Activated naive CD8-positive, alpha-beta T cell treated with anti-CD3 and anti-CD28 coated beads, Interleukin-2, amount 50 U/mL, for 16 hours (primary cell): Measurements from ENCODE around the gene ZNF185.
"Not testable (repeated sequence)": the region's sequence is repeated elsewhere in the genome, so short reads cannot be mapped to it uniquely, and the experiment has no call there.

Source experiments
- DNase-seq: peaks from one replicate; pipeline ENCODE4 v3.0.0-alpha.2; 2020; ENCODE audit warnings: low read depth, low spot score

The ZNF185 gene

GRCh38 chrX:152895121-152895520 lies 2.7 kb upstream of the ZNF185 start:
- DNase-seq: no peak

DNA sequence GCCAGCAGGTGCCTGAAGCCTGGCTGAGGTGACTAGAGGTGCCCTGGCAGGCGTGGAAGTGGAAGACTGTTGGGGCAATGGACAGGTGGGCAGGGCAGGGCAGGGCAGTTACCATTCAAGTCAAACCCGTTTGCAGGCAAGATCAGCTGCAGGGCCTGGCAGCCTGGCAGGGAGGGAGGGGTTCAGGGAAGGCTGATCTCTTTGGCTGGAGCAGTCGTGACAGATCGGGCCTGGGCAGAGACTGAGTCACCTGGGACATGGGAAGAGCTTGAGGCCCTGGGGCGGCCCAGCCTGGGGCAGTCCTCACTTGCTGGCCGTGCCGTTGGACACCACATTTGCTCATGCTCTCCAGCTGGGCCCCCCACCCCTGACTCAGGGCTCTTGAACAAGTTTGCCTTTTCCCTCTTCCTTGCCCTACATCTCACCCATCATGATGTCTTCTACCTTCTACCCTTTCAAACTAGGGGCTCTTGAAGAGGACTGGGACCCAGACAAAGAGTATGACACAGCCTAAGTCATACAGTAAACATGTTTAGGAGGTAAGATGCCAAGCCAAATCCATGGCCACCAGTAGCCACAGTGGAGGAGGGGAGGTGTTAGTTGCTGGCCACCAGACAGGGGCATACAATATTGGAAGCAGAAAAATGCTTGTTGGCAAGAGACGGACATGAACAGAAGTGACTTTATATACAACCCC lies 2.0 kb upstream of the ZNF185 start:
- DNase-seq: no peak

DNA sequence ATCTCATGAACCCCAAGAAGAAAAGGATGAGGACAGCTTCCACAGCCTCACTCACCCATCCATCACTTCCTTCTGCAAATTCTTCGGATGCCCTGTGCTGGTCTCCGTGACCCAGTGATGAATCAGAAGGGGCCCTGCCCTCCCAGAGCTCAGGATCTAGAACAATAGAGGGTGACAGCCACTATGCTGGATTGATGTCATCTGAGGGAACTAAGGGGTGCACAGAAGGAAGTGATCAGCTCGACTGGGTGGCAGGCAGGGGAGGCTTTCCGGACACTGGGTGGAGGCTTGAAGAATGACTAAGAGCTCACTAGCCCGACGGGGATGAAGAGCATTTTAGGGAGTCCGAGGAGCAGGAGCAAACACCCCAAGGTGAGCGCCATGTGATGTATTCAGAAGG lies 1.4 kb upstream of the ZNF185 start:
- no peak for DNase-seq

- no peak for DNase-seq
Observed at GRCh38 chrX:152898442-152898841, 575 bp downstream of the ZNF185 start.

GRCh38 chrX:152899111-152899873 lies 1.4 kb downstream of the ZNF185 start:
- no peak for DNase-seq

- DNase-seq: no peak
Observed at GRCh38 chrX:152899874-152900719, 2.2 kb downstream of the ZNF185 start.

DNA sequence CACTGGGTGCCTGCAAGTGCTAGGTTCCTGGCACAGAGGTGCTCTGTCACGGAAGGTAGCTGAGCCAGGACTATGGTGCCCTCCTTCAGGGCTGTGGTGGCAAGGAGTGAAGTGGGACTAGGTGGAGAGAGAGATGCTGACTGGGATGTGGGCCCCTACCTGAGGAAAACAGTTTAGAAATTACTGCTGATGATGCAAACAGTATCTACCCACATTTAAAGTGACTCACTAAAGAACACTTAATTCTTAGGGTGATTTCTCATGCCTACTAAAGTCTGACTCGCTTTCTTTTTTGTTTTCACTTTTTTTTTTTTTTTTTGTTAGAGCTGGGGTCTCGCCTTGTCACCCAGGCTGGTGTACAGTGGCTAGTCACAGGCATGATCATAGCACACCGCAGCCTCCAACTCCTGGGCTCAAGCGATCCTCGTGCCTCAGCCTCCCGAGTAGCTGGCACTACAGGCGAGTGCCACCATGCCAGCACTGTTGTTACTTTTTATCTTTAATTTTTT lies 3.1 kb downstream of the ZNF185 start:
- DNase-seq: no peak

DNA sequence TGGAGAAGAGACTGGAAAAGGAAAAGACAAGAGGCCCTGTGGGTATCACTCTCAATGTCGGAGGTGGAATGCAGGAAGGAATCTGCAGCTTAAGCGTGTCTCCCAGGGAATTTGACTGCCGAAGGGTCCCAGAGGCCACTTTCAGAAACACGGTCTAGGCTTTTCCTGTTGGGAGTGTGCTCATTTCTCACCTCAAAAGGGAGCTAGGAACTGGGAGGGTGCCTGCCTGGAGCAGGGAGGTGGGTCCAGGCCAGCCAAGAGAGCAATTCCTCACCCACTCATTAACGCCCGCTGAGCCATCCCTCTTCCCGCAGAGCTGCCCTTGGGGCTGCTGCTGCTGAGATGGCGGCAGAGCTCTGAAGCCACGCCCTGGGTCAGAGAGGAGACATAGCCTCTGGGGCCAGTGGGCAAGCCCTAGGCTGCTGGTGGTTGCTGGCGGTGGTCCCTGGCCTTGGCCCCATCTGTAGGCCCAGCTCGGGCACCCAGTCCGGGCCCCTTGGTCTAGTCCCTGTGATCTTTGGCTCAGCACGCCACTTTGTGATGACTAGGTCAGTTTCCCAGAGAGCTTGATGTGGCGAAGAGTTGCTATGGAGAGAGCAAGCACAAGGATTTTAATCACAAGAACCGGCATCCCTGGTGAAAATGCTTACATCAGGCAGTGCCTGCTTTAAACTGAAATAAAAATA lies 4.1 kb downstream of the ZNF185 start:
- DNase-seq: no peak

- no peak for DNase-seq
Observed at GRCh38 chrX:152902502-152902820, 4.6 kb downstream of the ZNF185 start.

DNA sequence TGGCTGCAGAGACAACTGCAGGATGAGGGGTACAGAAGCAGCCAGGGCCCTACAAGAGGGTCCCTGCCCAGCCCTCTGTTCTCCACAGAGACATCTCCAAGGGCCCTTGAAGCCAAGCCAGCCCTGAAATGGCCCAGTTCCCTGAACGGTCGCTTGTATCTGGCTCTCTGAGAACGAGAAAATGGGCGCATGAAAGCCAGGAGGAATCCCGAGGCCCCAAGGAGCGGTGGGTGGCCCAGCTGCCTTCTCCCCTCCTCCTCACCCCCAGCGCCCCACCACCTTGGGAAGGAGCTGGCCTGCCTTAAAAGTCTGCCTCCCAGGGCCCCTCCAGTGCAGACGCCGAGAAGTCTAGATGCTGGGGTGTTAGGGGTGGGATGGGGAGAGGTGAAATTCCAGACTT lies 5.7 kb downstream of the ZNF185 start:
- DNase-seq: no peak

DNA sequence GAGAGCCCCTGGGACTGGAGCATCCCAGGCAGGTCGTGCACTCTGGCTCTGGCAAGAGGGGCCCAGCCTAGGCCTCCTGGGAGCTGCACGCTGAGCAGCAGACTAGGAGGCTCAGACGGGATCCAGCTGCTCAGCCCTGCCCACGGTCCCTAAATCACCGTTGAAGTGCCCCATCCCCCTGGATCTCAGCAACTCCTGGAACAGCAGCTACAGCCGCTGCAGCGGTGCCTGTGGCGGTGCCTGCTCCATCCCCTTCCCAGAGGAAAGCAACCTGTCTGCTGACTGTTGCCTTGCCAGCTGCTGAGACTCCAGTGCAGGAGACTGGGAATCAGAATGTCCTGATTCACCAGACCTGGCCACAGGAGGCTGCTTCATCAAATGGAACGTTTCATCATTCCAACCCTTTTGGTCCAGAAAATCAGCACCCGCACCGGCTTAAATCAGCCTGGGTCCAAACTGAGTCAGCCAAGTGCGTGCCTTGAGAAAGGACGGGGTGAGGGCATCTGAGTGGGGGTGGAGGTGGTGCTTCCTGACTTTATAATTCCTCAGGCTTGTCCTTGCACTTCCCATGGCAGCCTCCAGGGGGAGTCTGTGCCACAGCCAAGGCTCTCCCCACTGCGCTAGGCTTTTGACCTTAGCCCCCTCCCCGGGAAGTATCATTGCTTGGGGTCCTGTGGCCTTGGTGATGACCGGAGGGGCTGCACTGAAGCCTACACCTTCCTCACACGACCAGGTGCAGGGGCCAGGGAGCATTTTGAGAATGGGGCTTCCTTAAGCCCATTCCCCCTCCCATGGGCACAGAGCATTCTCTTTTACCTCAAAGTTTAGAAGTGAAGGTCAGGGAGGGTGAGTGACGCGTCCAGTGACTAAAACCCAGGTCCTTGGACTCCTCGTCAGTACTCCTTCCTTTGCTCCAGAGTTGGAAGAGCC lies 6.5 kb downstream of the ZNF185 start:
- DNase-seq: no peak

DNA sequence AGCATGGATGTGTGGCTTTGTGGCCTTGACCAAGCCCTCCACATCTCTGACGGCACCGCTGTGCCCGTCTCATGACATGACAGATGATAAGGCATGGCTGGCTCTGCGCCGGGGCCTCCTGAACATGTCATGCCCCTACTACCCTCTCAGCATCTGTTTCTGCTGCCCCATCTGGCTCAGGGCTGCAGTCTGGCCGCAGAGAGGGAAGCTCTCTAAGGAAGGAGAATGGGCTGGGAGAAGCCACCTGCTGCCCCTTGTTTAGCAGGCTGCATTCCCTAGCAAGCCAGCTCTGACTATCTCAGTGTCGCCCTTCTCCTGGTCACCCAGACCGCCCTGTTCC lies 7.2 kb downstream of the ZNF185 start:
- DNase-seq: no peak

DNA sequence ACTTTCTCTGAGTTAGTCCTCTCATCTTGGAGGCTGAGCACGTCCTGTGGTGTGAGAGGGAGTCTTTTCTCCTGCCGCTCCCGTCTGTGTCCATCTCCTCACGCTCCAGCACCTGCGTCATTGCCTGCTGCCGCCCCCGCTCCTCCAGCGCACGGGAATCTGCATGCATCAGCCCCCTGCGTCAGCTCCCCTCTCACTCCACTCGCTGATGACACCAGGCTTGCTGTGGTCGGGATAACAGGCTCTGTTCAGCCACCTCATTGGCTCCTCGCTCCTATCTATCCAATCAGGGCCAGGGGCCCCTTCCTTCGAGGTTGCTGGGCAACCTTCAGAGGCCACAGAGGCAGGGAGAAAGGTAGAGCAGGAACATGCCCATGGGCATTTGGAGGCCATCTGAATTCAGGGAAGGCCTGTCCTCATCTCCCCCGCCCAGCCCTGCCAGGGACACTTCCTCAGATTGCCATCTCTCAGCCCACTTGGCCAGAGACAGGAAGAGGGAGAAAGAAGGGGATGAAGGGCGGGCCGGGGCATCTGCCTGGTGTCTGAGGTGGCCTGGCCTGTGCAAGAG lies 9.3 kb downstream of the ZNF185 start:
- no peak for DNase-seq

GRCh38 chrX:152908486-152908885 lies 10.6 kb downstream of the ZNF185 start:
- no peak for DNase-seq

- DNase-seq: not testable (repeated sequence)
Observed at GRCh38 chrX:152910018-152910417, 12.2 kb downstream of the ZNF185 start.

DNA sequence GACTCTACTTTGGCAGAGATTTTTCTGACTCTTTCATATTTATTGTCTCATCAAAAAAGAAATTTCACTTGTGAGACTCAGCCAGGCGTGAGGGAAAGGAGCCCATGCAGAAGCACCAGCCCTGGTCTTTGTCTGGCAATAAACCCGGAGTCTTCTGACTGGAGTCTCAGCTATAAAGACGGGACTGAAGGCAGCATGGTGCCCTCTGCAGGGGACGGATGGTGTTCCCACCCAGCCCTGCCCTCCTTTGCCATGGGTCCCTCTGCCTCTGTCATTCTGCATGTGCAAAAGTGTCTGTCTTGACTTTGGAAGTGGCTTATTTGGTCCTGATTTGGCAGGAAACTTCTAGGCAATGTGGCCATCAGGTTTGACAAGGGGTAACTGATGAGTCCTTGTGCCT lies 14.2 kb downstream of the ZNF185 start:
- no peak for DNase-seq

- no peak for DNase-seq
Observed at GRCh38 chrX:152912641-152913040, 14.8 kb downstream of the ZNF185 start.

DNA sequence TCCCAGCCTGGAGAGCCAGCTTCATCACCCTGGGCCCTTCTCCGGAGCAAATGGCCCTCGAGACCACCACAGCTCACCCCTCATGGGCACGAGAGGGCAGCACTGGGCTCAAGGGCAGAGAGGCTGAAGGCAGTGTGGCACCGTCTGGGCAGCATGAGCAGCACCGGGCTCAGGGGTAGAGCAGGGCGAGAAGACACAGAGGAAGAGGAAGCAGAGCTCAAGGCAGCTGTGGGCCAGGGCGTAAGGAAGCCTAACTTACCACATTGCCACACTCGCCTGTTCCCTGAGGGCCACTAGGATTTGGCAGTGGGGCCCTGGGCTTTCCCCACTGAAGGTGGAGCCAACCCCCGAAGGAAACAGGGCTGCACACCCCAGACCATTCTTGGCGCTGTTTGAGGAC lies 15.5 kb downstream of the ZNF185 start:
- no peak for DNase-seq

DNA sequence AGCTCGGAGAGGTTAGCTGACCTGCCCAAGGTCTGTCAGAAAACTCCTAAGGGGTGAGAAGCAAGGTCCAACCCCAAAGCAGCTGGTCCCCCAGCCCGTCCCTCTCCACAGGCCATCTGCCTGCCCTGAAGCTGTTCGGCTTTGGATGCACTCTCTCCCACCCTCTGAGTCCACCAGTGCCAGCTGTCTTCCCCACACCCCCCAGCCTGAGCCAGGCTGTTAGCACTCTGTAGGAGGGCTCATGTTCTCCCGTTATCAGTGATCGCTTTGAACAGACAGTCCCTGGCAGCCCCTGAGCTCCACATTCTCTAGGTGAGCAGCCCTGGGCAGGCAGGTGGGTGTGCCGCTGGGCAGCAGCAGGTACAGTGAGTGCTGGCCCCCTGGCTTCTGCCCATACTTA lies 16.0 kb downstream of the ZNF185 start:
- DNase-seq: no peak

DNA sequence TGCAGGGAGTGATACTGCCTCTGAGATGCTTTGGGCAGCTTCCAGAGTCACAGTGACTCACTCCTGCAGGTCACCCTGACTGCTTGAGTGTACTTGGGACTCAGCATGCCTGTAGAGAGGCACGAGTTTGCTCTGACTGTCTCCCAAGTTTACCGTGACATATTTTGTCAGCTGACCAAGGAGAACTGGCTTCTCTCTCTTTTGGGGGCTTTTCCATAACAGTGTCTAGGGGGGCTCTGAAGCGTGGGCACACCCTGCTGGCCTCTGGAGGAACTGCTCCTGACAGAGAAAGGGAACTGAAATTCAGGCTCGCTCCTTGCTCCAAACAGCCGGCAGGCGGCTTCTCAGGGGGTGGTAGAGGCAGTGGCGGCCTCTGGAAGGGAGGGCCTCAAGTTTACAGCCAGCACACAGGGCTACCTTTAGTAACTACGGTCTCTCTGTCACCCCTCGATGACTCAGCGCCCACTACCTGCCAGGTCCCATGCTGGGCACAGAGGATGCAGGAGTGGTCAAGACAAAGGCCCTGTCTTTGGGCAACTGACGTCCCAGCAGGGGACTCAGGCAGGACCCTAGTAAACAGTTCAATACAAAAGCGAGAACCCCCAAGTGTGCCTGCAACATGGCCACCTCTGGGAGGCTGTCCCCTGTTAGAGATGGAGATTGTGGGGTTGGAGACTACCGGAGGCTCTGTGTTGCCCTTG lies 17.8 kb downstream of the ZNF185 start:
- DNase-seq: no peak
